Astrocyte (in vitro differentiated cells and primary cell): ENCODE data around the gene NRIP3. TPM values are rescaled to one million over a fixed set of nuclear protein-coding genes. Genes with fewer than 3 reads are reported as not detected.

Experiments used
- DNase-seq: peaks from one replicate; pipeline ENCODE4 v3.0.0-alpha.2; 2010; ENCODE audit warnings: low read depth
- FAIRE-seq: peaks from 2 replicates; lab custom pipeline; 2011; peaks lifted over from hg19 to GRCh38; lab: Jason Lieb, UNC
- H2AFZ ChIP-seq: 2 replicates; pipeline ENCODE4 v1.6.0; 2012; ENCODE audit warnings: low read depth, low read length, inconsistent platforms
- H3K27ac ChIP-seq: 2 replicates; pipeline ENCODE4 v1.5.1; 2011; ENCODE audit warnings: low read depth, low read length, inconsistent platforms
- H3K27me3 ChIP-seq: 2 replicates; pipeline ENCODE4 v1.6.0; 2011; ENCODE audit warnings: low read length, inconsistent platforms; ENCODE audit not compliant: insufficient read depth
- H3K36me3 ChIP-seq: 2 replicates; pipeline ENCODE4 v1.5.1; 2011; ENCODE audit warnings: low read length, inconsistent platforms; ENCODE audit not compliant: insufficient read depth
- H3K4me1 ChIP-seq: 2 replicates; pipeline ENCODE4 v1.5.1; 2011; ENCODE audit warnings: low read length, inconsistent platforms; ENCODE audit not compliant: insufficient read depth
- H3K4me2 ChIP-seq: 2 replicates; pipeline ENCODE4 v1.6.0; 2012; ENCODE audit warnings: low read length, inconsistent platforms
- H3K4me3 ChIP-seq: 2 replicates; pipeline ENCODE4 v1.5.1; 2011; ENCODE audit warnings: low read depth, mild to moderate bottlenecking, low read length, inconsistent platforms; ENCODE audit not compliant: insufficient read depth
- H3K79me2 ChIP-seq: 2 replicates; pipeline ENCODE4 v1.6.0; 2012; ENCODE audit warnings: mild to moderate bottlenecking, low read length, inconsistent platforms; ENCODE audit not compliant: insufficient read depth
- H3K9ac ChIP-seq: 2 replicates; pipeline ENCODE4 v1.6.0; 2012; ENCODE audit warnings: mild to moderate bottlenecking, low read length, inconsistent platforms
- H3K9me3 ChIP-seq: 2 replicates; pipeline ENCODE4 v1.5.1; 2012; ENCODE audit warnings: low read depth, mild to moderate bottlenecking, low read length, inconsistent platforms; ENCODE audit not compliant: insufficient read depth
- H4K20me1 ChIP-seq: 2 replicates; pipeline ENCODE4 v1.6.0; 2012; ENCODE audit warnings: low read length, inconsistent platforms; ENCODE audit not compliant: insufficient read depth
- H3K27ac Mint-ChIP-seq: one replicate; pipeline ENCODE4 v1.8.0; 2021; ENCODE audit warnings: mild to moderate bottlenecking, mixed read lengths; ENCODE audit not compliant: unreplicated experiment
- H3K27me3 Mint-ChIP-seq: one replicate; pipeline ENCODE4 v1.8.0; 2021; ENCODE audit warnings: low read depth, mixed read lengths; ENCODE audit not compliant: unreplicated experiment
- H3K36me3 Mint-ChIP-seq: one replicate; pipeline ENCODE4 v1.8.0; 2021; ENCODE audit warnings: low read depth, mixed read lengths; ENCODE audit not compliant: unreplicated experiment
- H3K4me1 Mint-ChIP-seq: one replicate; pipeline ENCODE4 v1.8.0; 2021; ENCODE audit warnings: low read depth, mixed read lengths; ENCODE audit not compliant: unreplicated experiment
- H3K4me3 Mint-ChIP-seq: one replicate; pipeline ENCODE4 v1.8.0; 2021; ENCODE audit warnings: mild to moderate bottlenecking, moderate library complexity, mixed read lengths; ENCODE audit not compliant: unreplicated experiment
- H3K9me3 Mint-ChIP-seq: one replicate; pipeline ENCODE4 v1.8.0; 2021; ENCODE audit warnings: mild to moderate bottlenecking, mixed read lengths; ENCODE audit not compliant: unreplicated experiment
- EZH2 ChIP-seq: IDR thresholded peaks from 2 replicates; pipeline ENCODE4 v1.6.1; 2012; ENCODE audit warnings: mild to moderate bottlenecking, low read length, inconsistent platforms; ENCODE audit not compliant: insufficient read depth
- total RNA-seq: library from RNA; stranded (reverse); gene quantifications from 2 replicates; pipeline ENCODE4 v1.2.1, GENCODE V29; 2021
- TF ChIP-seq, protein P1 (sequence below): IDR thresholded peaks from 2 replicates; pipeline ENCODE4 v1.5.1; 2011; ENCODE audit warnings: low read depth, mild to moderate bottlenecking, inconsistent platforms, low read length, moderate library complexity; ENCODE audit not compliant: insufficient read depth

The NRIP3 gene
- total RNA-seq, 1 donor from 2014 or later, result 11.6 TPM

GRCh38 chr11:8964324-8965320 is 39.2 kb downstream of the NRIP3 start, which contains the start of gene TMEM9B:
Gene TMEM9B, minus strand, starts transcription at chr11:8964442. Its CDS starts 129 bp downstream, at chr11:8964313.
- Histone ChIP-seq H3K4me3 (peak within 1 kb of the TSS; percentile 80), H3K79me2 (peaks cover 38% of the 10 kb centered on the region), H3K9ac (peak within 1 kb of the TSS; percentile 88), H3K4me2 (peak within 1 kb of the TSS; percentile 97), H2AFZ (peak within 1 kb of the TSS; percentile 97), H4K20me1 (peaks cover 5% of the 10 kb centered on the region), H3K27me3 (no peaks in the 10 kb centered on the region), H3K36me3 (no peaks in the 10 kb centered on the region), H3K27ac (peak within 1 kb of the TSS; percentile 82), H3K9me3 (no peaks in the 10 kb centered on the region), H3K4me1 (peaks cover 10% of the 10 kb centered on the region)
- Mint-ChIP-seq H3K4me1 (peaks cover 4% of the 10 kb centered on the region), H3K9me3 (no peaks in the 10 kb centered on the region), H3K27ac (peak within 1 kb of the TSS; percentile 75), H3K27me3 (no peaks in the 10 kb centered on the region), H3K4me3 (peak within 1 kb of the TSS; percentile 96), H3K36me3 (no peaks in the 10 kb centered on the region)
- FAIRE-seq (no peak), DNase-seq (peak; percentile 78)
- TF ChIP-seq EZH2, result no peak
- TF ChIP-seq, protein P1, sequence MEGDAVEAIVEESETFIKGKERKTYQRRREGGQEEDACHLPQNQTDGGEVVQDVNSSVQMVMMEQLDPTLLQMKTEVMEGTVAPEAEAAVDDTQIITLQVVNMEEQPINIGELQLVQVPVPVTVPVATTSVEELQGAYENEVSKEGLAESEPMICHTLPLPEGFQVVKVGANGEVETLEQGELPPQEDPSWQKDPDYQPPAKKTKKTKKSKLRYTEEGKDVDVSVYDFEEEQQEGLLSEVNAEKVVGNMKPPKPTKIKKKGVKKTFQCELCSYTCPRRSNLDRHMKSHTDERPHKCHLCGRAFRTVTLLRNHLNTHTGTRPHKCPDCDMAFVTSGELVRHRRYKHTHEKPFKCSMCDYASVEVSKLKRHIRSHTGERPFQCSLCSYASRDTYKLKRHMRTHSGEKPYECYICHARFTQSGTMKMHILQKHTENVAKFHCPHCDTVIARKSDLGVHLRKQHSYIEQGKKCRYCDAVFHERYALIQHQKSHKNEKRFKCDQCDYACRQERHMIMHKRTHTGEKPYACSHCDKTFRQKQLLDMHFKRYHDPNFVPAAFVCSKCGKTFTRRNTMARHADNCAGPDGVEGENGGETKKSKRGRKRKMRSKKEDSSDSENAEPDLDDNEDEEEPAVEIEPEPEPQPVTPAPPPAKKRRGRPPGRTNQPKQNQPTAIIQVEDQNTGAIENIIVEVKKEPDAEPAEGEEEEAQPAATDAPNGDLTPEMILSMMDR, result no peak

DNA sequence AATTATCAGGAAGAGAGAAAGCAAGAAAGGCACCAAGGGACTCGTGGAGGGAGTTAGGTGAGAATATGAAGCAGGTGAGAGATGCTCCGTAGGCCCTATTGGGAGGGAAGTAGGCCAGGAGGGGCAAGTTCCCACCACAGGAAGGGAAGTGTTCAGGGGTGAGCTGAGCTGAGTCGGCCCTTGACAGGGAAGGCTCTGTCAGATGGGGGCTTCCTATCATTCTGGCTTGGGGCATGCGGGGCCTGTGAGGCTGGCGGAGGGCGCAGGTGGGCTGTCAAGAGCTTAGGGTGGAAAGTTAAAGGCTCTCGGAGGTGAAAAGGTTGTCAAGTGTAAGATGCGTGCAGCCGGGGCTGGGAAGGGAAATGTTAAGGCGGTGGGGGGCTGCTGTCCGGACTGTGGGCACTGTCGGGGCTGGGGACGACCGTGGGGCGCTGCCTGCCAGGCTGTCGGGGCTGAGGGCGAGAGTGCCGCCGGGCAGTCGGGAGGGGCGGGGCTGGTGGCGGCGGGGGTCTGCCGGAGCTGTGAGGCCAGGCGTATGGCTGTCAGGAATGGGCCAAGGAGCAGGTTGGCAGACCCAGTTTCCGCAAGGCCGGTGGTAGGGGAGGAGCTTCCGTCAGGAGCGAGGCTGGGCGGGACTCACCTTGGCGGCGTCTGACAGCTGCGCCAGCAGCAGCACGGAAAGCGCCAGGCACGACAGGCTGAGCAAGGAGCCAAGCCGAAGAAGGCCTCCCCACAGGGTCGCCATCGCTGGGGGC is 40.1 kb downstream of the NRIP3 start:
- Mint-ChIP-seq H3K4me1 (peaks cover 10% of the 10 kb centered on the region), H3K27ac (peak overlapping the region; percentile 73), H3K9me3 (no peaks in the 10 kb centered on the region), H3K36me3 (no peaks in the 10 kb centered on the region), H3K27me3 (no peaks in the 10 kb centered on the region), H3K4me3 (peak overlapping the region; percentile 96)
- H3K4me3 ChIP-seq, result peak overlapping the region; percentile 80
- DNase-seq (peak; percentile 44), FAIRE-seq (no peak)
- peaks cover 10% of the 10 kb centered on the region for H3K4me1 ChIP-seq
- H3K36me3 ChIP-seq, result no peaks in the 10 kb centered on the region
- no peaks in the 10 kb centered on the region for H3K27me3 ChIP-seq
- H4K20me1 ChIP-seq, result peaks cover 11% of the 10 kb centered on the region
- peak overlapping the region; percentile 88 for H3K9ac ChIP-seq
- H3K9me3 ChIP-seq, result no peaks in the 10 kb centered on the region
- peak overlapping the region; percentile 82 for H3K27ac ChIP-seq
- no peak for TF ChIP-seq EZH2
- TF ChIP-seq, protein P1, result no peak
- H2AFZ ChIP-seq, result peak overlapping the region; percentile 97
- peaks cover 47% of the 10 kb centered on the region for H3K79me2 ChIP-seq
- H3K4me2 ChIP-seq, result peak overlapping the region; percentile 97
